Activated gamma-delta T cell treated with Interleukin-2 at 50 U/mL for 16 hours (primary cell): ENCODE results near the gene MIS18A.
"Not testable (repeated sequence)": the region's sequence is repeated elsewhere in the genome, so short reads cannot be mapped to it uniquely, and the experiment has no call there.

Source experiments
- DNase-seq: peaks from one replicate; pipeline ENCODE4 v3.0.0-alpha.2; 2020

The MIS18A gene

GRCh38 chr21:32303385-32303784 is 24.5 kb upstream of the MIS18A start:
- no peak for DNase-seq

- DNase-seq, result no peak
Observed at GRCh38 chr21:32302560-32302959, 23.7 kb upstream of the MIS18A start.

GRCh38 chr21:32301596-32301995 is 22.7 kb upstream of the MIS18A start:
- no peak for DNase-seq

- no peak for DNase-seq
Observed at GRCh38 chr21:32300117-32300681, 21.4 kb upstream of the MIS18A start.

- no peak for DNase-seq
Observed at GRCh38 chr21:32299695-32300094, 20.8 kb upstream of the MIS18A start.

- DNase-seq, result no peak
Observed at GRCh38 chr21:32298658-32299081, 19.8 kb upstream of the MIS18A start, which contains the start of gene MRAP. MRAP (plus strand) TSS chr21:32298855; CDS start chr21:32298972, 117 bp downstream.

GRCh38 chr21:32298148-32298559 is 19.3 kb upstream of the MIS18A start:
- DNase-seq, result no peak

GRCh38 chr21:32297449-32297848 is 18.6 kb upstream of the MIS18A start:
- DNase-seq, result no peak

- DNase-seq, result no peak
Observed at GRCh38 chr21:32285476-32285875, 6.6 kb upstream of the MIS18A start.

- DNase-seq, result no peak
Observed at GRCh38 chr21:32282992-32283391, 4.1 kb upstream of the MIS18A start.

GRCh38 chr21:32281531-32281930 is 2.7 kb upstream of the MIS18A start:
- no peak for DNase-seq

- DNase-seq, result no peak
Observed at GRCh38 chr21:32279377-32279680, 480 bp upstream of the MIS18A start.

GRCh38 chr21:32278103-32278502 is 746 bp downstream of the MIS18A start:
- DNase-seq, result no peak

GRCh38 chr21:32276671-32277070 is 2.2 kb downstream of the MIS18A start:
- no peak for DNase-seq

GRCh38 chr21:32270748-32271147 is 8.1 kb downstream of the MIS18A start:
- DNase-seq, result no peak

GRCh38 chr21:32265321-32265720 is 13.5 kb downstream of the MIS18A start:
- DNase-seq, result not testable (repeated sequence)

GRCh38 chr21:32261929-32262328 is 16.9 kb downstream of the MIS18A start:
- DNase-seq, result no peak

GRCh38 chr21:32260130-32260529 is 18.7 kb downstream of the MIS18A start:
- no peak for DNase-seq

- DNase-seq, result not testable (repeated sequence)
Observed at GRCh38 chr21:32258786-32259048, 20.1 kb downstream of the MIS18A start.

- no peak for DNase-seq
Observed at GRCh38 chr21:32257962-32258785, 20.7 kb downstream of the MIS18A start.

GRCh38 chr21:32256873-32257620 is 21.8 kb downstream of the MIS18A start:
- no peak for DNase-seq

GRCh38 chr21:32256251-32256650 is 22.6 kb downstream of the MIS18A start:
- no peak for DNase-seq

- DNase-seq, result no peak
Observed at GRCh38 chr21:32253215-32253641, 25.6 kb downstream of the MIS18A start.

GRCh38 chr21:32252136-32252535 is 26.7 kb downstream of the MIS18A start:
- no peak for DNase-seq
